HG03280 (cell line): Measurements from ENCODE around the gene PPP3CA.
"Not testable (repeated sequence)": the region's sequence is repeated elsewhere in the genome, so short reads cannot be mapped to it uniquely, and the experiment has no call there.

ENCODE experiments used
- ATAC-seq: cut with Tn5 transposase; IDR thresholded peaks from one replicate; pipeline ENCODE4 v1.9.1; 2021; ENCODE audit warnings: mild to moderate bottlenecking, moderate library complexity; ENCODE audit not compliant: unreplicated experiment

Gene PPP3CA

DNA sequence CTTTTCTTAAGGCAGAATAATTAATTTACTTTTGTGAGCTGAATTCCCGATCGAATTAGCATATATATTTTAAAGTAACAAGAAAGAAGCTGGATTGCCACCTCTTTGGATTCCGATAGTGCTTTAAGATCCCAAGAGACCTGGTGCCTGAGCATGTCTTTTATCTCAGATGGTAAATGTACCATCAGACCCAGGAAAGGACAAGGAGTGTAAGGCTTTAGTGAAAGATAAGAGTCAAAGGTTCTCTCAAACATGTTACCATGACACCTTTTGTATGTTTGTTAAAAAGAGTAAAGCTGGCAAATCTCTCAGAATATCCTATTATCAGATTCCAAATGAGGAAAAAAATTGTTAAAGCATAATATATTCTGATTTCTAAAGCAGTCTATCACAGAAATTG, 198.8 kb downstream of the PPP3CA start:
- no peak for ATAC-seq

DNA sequence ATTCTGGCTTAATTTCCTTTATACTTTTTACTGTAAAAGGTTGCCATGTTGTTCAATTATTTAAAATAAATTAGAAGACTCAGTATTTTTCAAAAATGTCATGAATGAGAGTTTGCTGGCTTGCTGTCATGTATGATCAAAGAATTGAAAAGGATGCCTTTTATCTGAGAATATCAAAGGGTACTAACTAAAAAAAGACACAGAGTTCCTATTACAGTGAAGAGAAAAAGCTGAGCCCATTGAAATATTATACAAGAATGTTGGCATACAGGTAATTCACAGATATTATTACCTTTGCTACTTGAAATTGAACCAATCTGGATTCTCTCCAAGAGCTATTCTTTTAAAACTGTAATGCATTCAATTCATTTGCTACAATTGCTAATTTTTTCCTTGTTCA, 200.0 kb downstream of the PPP3CA start:
- no peak for ATAC-seq

DNA sequence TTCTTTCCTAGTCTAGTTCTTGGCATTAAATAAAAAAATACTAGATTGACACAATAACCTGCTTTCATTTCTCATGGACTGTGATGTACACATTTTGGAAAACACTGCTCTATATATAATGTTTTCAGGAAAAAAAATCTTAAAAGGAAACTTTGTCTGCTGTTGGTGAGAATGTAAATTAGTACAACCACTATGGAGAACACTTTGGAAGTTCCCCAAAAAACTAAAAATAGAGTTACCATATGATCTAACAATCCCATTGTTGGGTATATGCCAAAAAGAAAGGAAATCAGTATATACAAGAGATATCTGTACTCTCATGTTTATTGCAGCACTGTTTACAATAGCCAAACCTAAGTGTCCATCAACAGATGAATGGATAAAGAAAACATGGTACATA, 202.3 kb downstream of the PPP3CA start:
- ATAC-seq = no peak

DNA sequence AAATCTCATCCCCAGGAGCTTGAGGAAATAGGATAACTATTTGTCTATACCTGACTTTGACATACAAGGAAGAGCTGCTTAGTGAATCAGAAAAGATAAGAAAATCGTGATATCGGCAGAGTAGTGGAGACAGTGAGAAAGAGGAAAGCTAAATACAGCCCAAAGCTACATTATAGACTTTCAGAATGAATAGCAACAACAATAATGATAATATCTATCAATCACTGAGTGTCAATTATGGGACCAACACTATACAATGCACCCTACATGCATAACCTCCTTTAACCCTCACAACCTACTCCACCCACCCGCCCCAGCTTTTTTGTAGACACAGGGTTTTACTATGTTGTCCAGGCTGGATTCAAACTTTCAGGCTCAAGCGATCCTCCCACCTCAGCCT, 205.1 kb downstream of the PPP3CA start:
- ATAC-seq = no peak

DNA sequence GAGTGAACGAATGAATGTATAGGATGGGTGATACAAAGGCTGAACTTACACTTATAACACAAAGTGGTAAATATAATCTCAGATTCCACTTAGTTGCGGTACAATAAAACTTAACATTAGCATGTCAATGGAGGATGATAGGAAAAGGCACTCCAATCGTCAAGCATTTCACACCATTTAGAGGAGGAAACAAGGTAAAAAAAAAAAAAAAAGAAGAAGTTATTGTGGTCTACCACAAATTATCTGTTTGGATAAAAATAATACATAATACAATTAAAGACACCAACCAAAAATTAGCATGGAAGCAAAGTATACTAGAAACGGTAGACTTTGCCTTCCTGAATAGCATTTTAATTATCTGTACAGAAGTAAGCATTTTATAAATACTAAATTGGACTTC, 205.5 kb downstream of the PPP3CA start:
- no peak for ATAC-seq

DNA sequence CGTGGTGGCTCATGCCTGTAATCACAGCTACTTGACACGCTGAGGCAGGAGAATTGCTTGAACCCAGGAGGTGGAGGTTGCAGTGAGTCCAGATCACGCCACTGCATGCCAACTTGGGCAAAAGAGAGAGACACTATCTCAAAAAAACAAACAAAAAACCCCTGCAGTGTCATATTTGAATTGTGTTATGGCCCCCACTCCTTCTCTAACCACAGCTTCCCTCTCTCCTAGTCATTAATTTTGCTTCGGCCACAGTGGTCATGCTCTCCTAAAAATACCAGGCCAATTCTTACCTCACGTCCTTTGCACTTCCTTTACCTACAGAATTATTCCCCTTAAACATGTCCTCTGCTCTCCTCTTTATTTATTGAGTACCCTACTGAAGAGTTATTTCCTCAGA, 206.1 kb downstream of the PPP3CA start:
- ATAC-seq = no peak

DNA sequence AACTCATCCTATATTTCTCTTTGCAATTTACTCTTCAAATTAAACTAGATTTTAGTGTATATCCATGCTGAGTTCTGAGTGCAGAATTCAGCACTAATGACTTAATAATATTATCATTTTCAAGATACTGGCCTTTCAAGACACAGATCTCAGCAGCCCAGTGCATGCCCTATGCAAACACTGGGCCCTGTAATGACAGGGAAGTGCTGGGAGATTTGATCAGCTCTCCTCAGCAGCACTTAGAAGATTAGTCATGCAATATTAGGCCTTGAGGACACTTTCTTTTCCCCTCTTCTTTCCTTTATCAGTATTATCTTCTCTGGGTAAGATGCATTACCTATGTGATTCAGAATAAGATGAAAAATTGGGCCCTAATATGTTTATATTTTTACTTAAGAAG, 207.1 kb downstream of the PPP3CA start:
- no peak for ATAC-seq

DNA sequence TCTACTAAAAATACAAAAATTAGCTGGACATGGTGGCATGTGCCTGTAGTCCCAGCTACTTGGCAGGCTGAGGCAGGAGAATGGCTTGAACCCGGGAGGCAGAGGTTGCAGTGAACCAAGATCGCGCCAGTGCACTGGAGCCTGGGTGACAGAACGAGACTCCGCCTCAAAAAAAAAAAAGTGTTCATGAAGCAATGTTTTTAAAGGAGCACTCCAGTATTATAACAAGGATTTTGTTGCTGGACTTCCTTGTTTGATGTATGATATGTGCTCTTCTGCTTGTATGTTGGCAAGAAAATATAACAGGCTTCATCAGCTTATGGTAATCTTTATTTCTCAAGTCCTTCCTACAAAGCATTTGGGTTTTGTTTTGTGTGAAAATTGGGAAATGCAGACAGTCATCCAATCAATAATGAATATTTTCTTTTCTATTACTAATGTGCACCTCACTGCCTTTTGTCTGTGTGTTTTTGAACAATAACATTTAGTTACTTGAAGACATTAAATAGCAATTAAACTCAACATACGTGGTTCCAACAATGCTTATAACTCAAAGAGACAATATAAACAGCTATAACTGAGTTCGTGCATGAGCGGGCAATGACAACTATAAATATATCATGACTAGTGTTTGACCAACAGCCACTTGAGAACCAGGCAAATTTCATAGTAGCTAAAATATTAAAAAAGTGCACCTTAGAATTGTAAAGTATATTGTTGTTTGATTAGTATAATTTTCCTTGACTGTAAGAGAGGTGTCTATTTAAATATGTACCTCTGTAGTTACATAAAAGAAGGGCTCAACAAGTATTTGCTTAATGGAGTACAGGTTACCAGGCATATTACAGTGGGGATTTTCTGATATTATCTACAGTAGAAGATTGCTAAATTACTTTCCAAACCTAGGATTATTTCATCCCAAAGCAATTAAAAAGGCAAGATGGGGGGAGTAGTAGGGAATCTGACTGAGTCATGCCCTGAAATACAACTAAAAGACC, 210.7 kb downstream of the PPP3CA start:
- no peak for ATAC-seq

DNA sequence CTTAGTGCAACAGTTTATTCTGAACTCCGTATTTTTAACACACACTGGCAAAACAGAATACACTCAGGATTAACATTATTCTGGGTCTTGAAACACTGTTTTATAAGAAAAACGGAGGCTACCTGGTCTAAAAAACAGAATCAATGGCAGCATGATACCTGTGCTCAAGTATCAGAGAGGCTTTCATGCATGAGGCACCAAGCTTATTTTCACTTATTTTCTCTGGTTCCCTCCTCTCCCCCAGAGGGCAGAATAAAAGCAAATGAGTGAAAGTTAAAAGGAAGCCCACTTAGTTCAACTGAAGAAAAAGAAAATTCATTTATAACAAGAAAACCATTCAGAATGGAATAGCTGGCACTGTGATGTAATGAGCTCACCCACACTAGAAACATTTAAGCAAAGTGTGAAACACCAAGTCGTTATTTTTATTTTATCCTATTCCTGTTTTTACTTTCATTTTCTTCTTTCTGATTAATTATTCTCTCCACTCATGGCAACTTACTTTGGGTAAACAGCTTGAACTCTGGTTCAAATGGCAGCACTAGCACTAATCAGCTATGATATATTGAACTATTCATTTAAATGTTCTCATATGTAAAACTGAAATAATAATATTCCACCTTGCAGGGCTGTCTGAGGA, 211.8 kb downstream of the PPP3CA start:
- ATAC-seq = no peak

DNA sequence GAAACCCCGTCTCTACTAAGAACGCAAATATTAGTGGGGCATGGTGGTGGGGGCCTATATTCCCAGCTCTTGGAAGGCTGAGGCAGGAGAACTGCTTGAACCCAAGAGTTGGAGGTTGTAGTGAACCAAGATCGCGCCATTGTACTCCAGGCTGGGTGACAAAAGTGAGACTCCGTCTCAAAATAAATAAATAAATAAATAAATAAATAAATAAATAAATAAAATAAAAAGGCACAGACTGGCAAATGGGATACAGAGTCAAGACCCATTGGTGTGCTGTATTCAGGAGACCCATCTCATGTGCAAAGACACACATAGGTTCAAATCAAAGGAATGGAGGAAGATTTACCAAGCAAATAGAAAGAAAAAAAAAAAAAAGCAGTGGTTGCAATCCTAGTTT, 216.3 kb downstream of the PPP3CA start:
- ATAC-seq = not testable (repeated sequence)

DNA sequence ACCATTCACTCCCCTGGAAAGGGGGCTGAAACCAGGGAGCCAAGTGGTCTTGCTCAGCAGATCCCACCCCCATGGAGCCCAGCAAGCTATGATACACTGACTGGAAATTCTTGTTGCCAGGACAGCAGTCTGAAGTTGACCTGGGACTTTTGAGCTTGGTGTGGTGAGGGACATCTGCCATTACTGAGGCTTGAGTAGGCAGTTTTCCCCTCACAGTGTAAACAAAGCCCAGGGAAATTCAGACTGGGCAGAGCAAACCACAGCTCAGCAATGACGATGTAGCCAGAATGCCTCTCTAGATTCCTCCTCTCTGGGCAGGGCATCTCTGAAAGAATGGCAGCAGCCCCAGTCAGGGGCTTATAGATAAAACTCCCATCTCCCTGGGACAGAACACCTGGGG, 218.4 kb downstream of the PPP3CA start:
- not testable (repeated sequence) for ATAC-seq

DNA sequence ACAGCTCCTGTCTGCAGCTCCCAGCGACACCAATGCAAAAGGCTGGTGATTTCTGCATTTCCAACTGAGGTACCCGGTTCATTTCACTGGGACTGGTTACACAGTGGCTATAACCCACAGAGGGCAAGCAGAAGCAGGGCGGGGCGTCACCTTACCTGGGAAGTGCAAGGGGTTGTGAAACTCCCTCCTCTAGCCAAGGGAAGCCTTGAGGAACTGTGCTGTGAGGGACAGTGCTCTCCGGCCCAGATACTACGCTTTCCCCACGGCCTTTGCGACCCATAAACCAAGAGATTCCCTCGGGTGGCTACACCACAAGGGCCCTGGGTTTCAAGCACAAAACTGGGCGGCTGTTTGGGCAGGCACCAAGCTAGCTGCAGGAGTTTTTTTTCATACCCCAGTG, 218.9 kb downstream of the PPP3CA start:
- no peak for ATAC-seq

DNA sequence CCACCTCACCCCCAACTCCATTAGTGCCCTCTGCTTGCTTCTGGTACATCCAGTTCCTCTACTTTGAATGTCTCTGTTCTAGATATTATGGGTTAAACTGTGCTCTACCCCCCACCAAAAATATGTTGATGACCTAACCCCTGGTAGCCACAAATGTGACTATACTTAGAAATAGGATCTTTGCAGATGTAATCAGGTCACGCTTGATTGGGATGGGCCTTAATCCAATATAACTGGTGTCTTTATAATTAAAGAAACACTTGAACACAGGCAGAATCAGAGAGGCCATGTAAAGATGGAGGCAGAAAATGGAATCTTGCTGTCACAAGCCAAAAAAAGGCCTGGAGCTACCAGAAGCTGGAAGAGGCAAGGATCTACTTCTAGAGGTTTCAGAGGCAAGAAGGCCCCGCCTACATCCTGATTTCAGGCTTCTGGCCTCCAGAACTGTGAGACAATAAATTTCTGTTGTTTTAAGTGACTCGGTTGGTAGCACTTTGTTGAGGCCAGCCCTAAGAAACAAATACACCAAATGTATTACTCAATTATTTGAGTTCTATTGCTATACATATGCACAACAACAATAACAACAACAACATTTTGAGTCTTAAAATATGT, 220.0 kb downstream of the PPP3CA start:
- ATAC-seq = no peak

DNA sequence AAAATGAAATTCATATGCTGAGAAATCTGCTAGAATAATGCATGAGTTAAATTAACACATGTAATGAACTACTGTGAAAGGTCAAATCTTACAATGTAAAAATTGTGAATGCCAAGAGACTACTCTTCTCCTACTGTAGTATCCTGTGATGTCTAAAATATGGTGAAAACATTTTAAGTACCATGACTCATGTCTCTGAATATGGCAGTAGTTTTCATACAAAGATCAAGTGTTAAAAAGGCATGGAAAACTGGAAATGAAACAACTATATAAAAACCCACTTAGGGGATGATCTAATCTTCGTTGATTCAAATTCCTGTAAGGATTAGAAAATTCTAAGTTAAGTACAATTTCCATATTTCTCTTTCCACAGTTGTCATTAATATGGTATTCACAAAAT, 221.3 kb downstream of the PPP3CA start:
- ATAC-seq = no peak

DNA sequence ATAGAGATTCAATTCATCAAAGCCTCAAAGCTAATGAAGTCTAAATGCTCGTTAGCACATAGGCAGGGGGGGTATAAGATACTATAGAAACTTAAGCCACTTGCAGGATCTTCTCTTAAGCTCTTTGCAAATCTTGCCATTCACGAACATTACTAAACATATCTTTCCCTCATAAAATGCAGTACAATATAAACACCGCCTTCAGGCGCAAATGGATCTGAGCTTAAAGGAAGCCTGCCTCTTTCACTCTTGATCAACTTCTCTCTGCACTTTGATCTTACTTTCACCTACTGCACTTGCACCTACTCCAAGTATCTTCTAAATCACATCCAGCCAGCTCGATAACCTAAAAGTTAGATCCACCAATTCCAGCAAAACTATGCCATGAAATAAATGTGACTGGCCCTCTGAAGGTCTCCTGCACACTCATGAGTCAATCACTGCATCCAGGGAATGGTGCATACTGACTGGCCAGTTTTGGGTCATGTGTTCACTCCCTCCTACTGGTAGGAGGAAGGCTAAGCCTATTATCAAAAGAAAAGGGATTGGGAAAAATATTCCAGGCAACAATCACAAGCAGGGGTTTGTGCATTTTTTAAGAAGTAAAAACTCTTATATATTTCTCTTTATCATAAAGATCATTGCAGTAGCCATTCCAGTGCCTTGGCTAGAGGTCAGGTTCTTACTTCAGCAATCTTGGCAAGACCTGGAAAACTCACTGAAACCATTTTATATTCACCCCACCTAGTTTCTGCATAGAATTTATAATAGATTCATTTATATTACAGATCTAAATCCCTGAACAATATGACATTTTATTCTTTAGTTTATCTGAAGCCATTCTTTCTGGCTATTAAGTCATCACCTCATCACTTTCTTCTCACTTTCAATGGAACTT, 222.0 kb downstream of the PPP3CA start:
- ATAC-seq = no peak

DNA sequence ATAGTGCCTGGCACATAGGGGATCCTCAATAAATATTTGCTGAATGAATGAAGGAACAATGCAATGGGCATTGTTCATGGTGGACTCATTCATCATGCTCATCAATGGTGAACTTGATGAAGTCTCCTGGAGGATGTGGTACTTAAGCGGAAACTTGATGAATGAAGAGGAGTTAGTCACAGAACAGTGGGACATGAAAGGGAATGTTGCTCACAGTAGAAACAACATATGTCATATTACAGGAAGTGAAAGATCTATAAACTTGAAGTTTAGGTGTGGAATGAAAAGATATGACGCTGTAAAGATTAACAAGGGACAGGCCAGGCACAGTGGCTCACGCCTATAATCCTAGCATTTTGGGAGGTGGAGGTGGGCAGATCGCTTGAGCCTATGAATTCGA, 224.1 kb downstream of the PPP3CA start:
- ATAC-seq = no peak

DNA sequence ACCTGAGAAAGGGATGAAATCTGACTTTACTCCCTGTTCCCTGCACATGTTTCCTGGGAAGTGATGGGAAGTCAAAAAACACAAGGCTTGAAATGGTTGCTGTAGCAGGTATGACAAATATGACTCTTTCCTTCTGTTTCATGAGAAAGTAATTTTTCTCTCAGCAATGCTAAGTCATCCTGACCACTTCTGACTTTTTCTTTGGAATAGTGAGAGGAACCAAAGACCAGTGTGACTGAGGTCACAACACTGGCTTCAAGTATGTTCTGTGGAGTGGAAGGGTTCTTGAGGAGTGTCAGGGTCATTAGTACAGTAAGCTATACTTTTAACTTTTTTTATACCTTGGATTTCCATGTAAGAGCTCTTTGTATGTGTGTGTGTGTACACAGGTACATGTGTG, 225.3 kb downstream of the PPP3CA start:
- no peak for ATAC-seq

DNA sequence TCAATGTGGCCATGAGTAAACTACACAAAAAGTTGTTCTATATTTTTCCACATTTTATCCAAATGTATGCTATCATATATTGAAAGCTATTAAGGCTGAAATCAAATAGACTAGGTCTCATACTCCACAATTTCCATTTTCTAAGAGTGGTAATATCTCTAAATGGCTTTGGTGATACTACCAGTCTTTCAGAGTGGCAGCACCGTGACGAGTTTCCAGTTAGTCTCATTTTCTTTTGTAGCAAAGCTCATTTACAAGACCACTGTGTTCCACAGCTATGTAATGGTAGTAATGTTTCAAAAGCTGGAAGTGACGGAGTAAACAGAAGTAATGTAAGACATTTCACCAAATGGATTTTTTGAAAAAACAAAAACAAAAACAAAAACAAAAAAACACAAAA, 228.2 kb downstream of the PPP3CA start:
- ATAC-seq = no peak

DNA sequence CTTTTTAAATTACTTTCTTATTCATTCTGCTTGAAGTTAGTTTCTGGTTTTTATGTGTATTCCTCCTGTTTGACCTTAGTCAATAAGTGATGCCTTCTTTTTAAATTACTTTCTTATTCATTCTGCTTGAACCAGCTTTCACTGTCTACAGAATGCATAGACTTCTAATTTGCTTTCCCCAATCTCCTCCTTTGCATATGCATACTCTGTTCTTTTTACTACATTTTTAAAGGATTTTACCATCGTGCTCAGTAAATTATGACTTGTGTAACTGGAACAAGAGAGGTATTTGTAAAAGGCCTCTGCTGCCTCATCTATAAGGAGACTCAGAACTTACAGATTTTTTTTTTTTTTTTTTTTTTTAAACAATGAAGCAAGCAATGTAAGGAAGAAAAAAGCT, 228.7 kb downstream of the PPP3CA start:
- no peak for ATAC-seq

DNA sequence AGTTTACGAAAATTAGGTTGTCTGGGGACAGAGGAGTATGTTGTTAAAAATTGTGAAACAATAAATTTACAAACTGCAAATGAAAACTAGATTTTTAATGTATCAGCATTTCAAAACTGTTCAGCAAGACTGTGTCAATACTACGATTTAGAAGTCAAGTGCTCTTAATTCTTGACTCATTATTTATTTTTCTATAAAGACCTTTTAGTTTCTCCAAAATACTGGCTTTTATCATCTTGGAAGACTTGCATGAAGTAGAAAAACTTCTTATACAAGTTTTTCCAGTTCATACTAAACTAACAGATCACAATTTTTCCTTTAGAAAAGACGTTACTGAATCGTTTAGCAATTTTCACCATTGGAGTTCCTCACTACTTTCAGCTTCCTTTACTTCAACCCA, 231.4 kb downstream of the PPP3CA start:
- ATAC-seq = no peak

DNA sequence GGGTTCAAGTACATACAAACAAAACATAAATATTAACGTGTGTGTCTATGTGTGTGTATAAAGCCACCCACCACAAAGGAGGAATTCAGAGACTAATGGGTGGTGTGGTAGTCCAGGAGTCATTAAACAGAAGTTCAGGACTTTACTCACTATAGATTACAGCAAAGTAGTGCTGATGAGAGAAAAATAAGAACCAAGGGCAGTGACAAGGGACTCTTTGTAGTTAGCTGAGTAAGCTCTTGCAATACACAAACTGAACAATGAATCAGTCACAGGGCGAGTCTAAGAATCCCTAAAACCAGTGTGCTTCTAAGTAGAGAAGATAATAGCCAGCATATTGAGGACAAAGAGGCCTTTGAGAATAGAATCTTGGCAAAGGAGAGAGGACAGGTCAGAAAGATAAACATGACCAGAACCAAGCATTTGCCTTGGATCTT, 232.4 kb downstream of the PPP3CA start:
- no peak for ATAC-seq
